DOHH2 (cell line): Measurements from ENCODE around the gene CCDC51.

ENCODE experiments used
- H3F3A ChIP-seq: fragments of 200-600 bp; sonication (generic), shearing (Covaris generic); 2 replicates; pipeline ENCODE4 v1.6.0; 2016; ENCODE audit warnings: antibody characterized with exemption, mild to moderate bottlenecking; ENCODE audit not compliant: control insufficient read depth, insufficient read depth
- H3K27ac ChIP-seq: fragments of 200-600 bp; sonication (generic); 2 replicates; pipeline ENCODE4 v1.5.1; 2014; ENCODE audit warnings: low read depth, mild to moderate bottlenecking, low read length, moderate library complexity
- H3K27me3 ChIP-seq: fragments of 200-600 bp; sonication (generic); 2 replicates; pipeline ENCODE4 v1.6.1; 2014; ENCODE audit warnings: mild to moderate bottlenecking, low read length, mixed read lengths; ENCODE audit not compliant: control insufficient read depth
- H3K36me3 ChIP-seq: fragments of 200-600 bp; sonication (generic); 2 replicates; pipeline ENCODE4 v1.6.1; 2014; ENCODE audit warnings: mild to moderate bottlenecking, low read length, moderate library complexity, mixed read lengths; ENCODE audit not compliant: control insufficient read depth
- H3K4me1 ChIP-seq: fragments of 200-600 bp; sonication (generic); 2 replicates; pipeline ENCODE4 v1.6.1; 2014; ENCODE audit warnings: mild to moderate bottlenecking, low read length, mixed read lengths; ENCODE audit not compliant: control insufficient read depth
- H3K4me2 ChIP-seq: fragments of 200-600 bp; sonication (generic); 2 replicates; pipeline ENCODE4 v1.6.0; 2014; ENCODE audit warnings: mild to moderate bottlenecking, low read length, moderate library complexity
- H3K4me3 ChIP-seq: fragments of 200-600 bp; sonication (generic); 2 replicates; pipeline ENCODE4 v1.5.1; 2014; ENCODE audit warnings: mild to moderate bottlenecking, low read length, mixed read lengths
- H3K79me2 ChIP-seq: fragments of 200-600 bp; sonication (generic); 2 replicates; pipeline ENCODE4 v1.6.1; 2014; ENCODE audit warnings: mild to moderate bottlenecking, low read length, mixed read lengths; ENCODE audit not compliant: control insufficient read depth
- H3K9me2 ChIP-seq: fragments of 200-600 bp; sonication (generic); replicated peaks from 2 replicates; pipeline ENCODE4 v1.6.1; 2014; ENCODE audit warnings: mild to moderate bottlenecking, low read length, mixed read lengths; ENCODE audit not compliant: control insufficient read depth
- H3K9me3 ChIP-seq: fragments of 200-600 bp; sonication (generic); 2 replicates; pipeline ENCODE4 v1.6.1; 2014; ENCODE audit warnings: antibody characterized with exemption, low read length, mixed read lengths; ENCODE audit not compliant: control insufficient read depth, insufficient read depth
- H4K20me1 ChIP-seq: fragments of 200-600 bp; sonication (generic); 2 replicates; pipeline ENCODE4 v1.6.0; 2014; ENCODE audit warnings: low read depth, mild to moderate bottlenecking, antibody characterized with exemption, low read length, moderate library complexity; ENCODE audit not compliant: control insufficient read depth, insufficient read depth
- CTCF ChIP-seq: fragments of 200-600 bp; sonication (generic); IDR thresholded peaks from one replicate; pipeline ENCODE4 v1.5.1; 2014; ENCODE audit warnings: antibody characterized with exemption, mild to moderate bottlenecking, low read depth, low read length; ENCODE audit not compliant: poor library complexity, severe bottlenecking
- EZH2phosphoT487 ChIP-seq: fragments of 200-600 bp; sonication (generic); IDR thresholded peaks from 2 replicates; pipeline ENCODE4 v1.6.1; 2017; ENCODE audit warnings: borderline replicate concordance, mild to moderate bottlenecking, antibody characterized with exemption, low read length, moderate library complexity, mixed read lengths

The CCDC51 gene

DNA sequence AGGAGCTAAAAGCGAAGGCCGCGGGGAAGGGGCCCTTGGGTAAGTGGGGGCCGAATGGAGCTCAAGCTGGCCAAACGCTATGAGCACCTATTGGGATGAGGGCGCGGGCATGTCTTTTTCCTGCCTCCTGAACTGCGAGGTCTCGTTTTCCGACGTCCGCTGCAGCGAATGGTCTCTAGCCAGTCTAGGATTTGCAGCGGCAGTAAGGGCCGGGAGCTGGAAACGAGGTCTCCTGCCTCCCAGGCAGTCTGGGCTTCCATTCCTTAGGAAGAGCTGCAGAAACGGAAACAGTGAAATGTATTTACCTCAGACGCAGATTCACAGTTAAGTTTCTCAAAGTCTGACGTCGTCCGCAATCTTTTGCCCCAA is 655 bp upstream of the CCDC51 start:
- H3F3A ChIP-seq = peaks cover 35% of the 10 kb centered on the region
- H3K9me3 ChIP-seq = no peaks in the 10 kb centered on the region
- peaks cover 47% of the 10 kb centered on the region for H3K36me3 ChIP-seq
- H3K9me2 ChIP-seq = no peaks in the 10 kb centered on the region
- peaks cover 7% of the 10 kb centered on the region for H4K20me1 ChIP-seq
- peaks cover 59% of the 10 kb centered on the region for H3K79me2 ChIP-seq
- H3K4me2 ChIP-seq = peak overlapping the region; percentile 79
- H3K27ac ChIP-seq = peak overlapping the region; percentile 75
- peak overlapping the region; percentile 99 for H3K4me3 ChIP-seq
- no peaks in the 10 kb centered on the region for H3K27me3 ChIP-seq
- TF ChIP-seq CTCF (no peak), EZH2phosphoT487 (no peak)
- H3K4me1 ChIP-seq = peaks cover 46% of the 10 kb centered on the region

- Histone ChIP-seq H3K79me2 (peaks cover 61% of the 10 kb centered on the region), H3K4me2 (no peak overlapping the region), H3K9me3 (no peaks in the 10 kb centered on the region), H3K4me1 (peaks cover 43% of the 10 kb centered on the region), H3K36me3 (peaks cover 50% of the 10 kb centered on the region), H4K20me1 (peaks cover 7% of the 10 kb centered on the region), H3K9me2 (no peaks in the 10 kb centered on the region), H3F3A (peaks cover 17% of the 10 kb centered on the region), H3K27me3 (no peaks in the 10 kb centered on the region), H3K4me3 (no peak overlapping the region), H3K27ac (no peak overlapping the region)
- TF ChIP-seq CTCF (no peak), EZH2phosphoT487 (no peak)
Measured at GRCh38 chr3:48437812-48438211, 2.1 kb downstream of the CCDC51 start.

GRCh38 chr3:48436855-48437254 is 3.1 kb downstream of the CCDC51 start:
- no peak overlapping the region for H3K27ac ChIP-seq
- no peaks in the 10 kb centered on the region for H3K9me3 ChIP-seq
- peaks cover 6% of the 10 kb centered on the region for H4K20me1 ChIP-seq
- H3K79me2 ChIP-seq = peaks cover 52% of the 10 kb centered on the region
- no peak overlapping the region for H3K4me3 ChIP-seq
- no peak overlapping the region; the same call in 1 of the 2 replicates for H3K4me2 ChIP-seq
- H3K27me3 ChIP-seq = no peaks in the 10 kb centered on the region
- TF ChIP-seq CTCF = no peak
- TF ChIP-seq EZH2phosphoT487 = no peak
- H3K36me3 ChIP-seq = peaks cover 51% of the 10 kb centered on the region
- H3K9me2 ChIP-seq = no peaks in the 10 kb centered on the region
- peaks cover 10% of the 10 kb centered on the region for H3F3A ChIP-seq
- peaks cover 41% of the 10 kb centered on the region for H3K4me1 ChIP-seq

GRCh38 chr3:48436477-48436787 is 3.5 kb downstream of the CCDC51 start:
- Histone ChIP-seq H3K4me2 (peak overlapping the region; percentile 29), H3K9me3 (no peaks in the 10 kb centered on the region), H3K27ac (no peak overlapping the region), H4K20me1 (peaks cover 2% of the 10 kb centered on the region), H3K79me2 (peaks cover 48% of the 10 kb centered on the region), H3K4me3 (no peak overlapping the region), H3K36me3 (peaks cover 51% of the 10 kb centered on the region), H3F3A (peaks cover 5% of the 10 kb centered on the region; the same call in 1 of the 2 replicates), H3K27me3 (no peaks in the 10 kb centered on the region), H3K9me2 (no peaks in the 10 kb centered on the region), H3K4me1 (peaks cover 37% of the 10 kb centered on the region)
- TF ChIP-seq CTCF (no peak), EZH2phosphoT487 (no peak)
